Prostate gland (tissue), 2 donors: Measurements from ENCODE around the gene UQCRC1. TPM values are rescaled to one million over a fixed set of nuclear protein-coding genes. Genes with fewer than 3 reads are reported as not detected.

Source experiments
- DNase-seq: peaks from one replicate; pipeline ENCODE4 v3.0.0-alpha.2; 2019; ENCODE audit warnings: low spot score
- H3K27ac ChIP-seq, 2 donors: fragments of 200-600 bp; sonication (generic); 2 replicates each; pipeline ENCODE4 v1.5.1; 2017 to 2019
- H3K27me3 ChIP-seq: fragments of 200-600 bp; sonication (generic); replicated peaks from 2 replicates; pipeline ENCODE4 v1.5.1; 2019; ENCODE audit not compliant: insufficient read depth
- H3K36me3 ChIP-seq, 2 donors: fragments of 200-600 bp; sonication (generic); 1 replicate in 1 of 2; 2 replicates in 1 of 2; pipeline versions ENCODE4 v1.5.1 to v1.8.1; 2017 to 2019
- H3K4me1 ChIP-seq: fragments of 200-600 bp; sonication (generic); replicated peaks from 2 replicates; pipeline ENCODE4 v1.5.1; 2019
- H3K4me3 ChIP-seq, 2 donors: fragments of 200-600 bp; sonication (generic); 2 replicates each; pipeline ENCODE4 v1.5.1; 2017 to 2019
- H3K9me3 ChIP-seq: fragments of 200-600 bp; sonication (generic); 2 replicates; pipeline ENCODE4 v1.5.1; 2017
- POLR2A ChIP-seq: fragments of 450-650 bp; IDR thresholded peaks from one replicate; pipeline ENCODE4 v1.6.1; 2016; ENCODE audit warnings: antibody characterized with exemption, mild to moderate bottlenecking
- POLR2AphosphoS5 ChIP-seq: sonication (generic); formaldehyde crosslinking; IDR thresholded peaks from one replicate; pipeline ENCODE4 v1.6.1; 2017; ENCODE audit warnings: antibody characterized with exemption
- WGBS: methylation state at CpG from one replicate; pipeline ENCODE4 v1.1.5; 2018; 5-methylcytosine and 5-hydroxymethylcytosine counted together
- intact Hi-C: fragments of 100-400 bp; cut with DNase I; formaldehyde crosslinking; loops from one replicate; pipeline ENCODE4 v1.14.2; 2022
- total RNA-seq, 2 donors: library from RNA; depleted of rRNA; stranded (reverse); fragments of >200 nt; gene quantifications; one replicate each; pipeline ENCODE4 v1.1.0, GENCODE V29; 2016
- TF ChIP-seq, protein P1 (sequence below), 4 experiments: fragments of 200-600 bp in 2 of 4; fragments of 450-650 bp in 2 of 4; sonication (generic) in 2 of 4; IDR thresholded peaks; 1 replicate in 3 of 4; 2 replicates in 1 of 4; pipeline ENCODE4 v1.5.1; 2016 to 2019; ENCODE audit warnings: antibody characterized with exemption in 4 of 4, mild to moderate bottlenecking in 2 of 4, moderate library complexity in 2 of 4

UQCRC1 gene
- total RNA-seq, 2 donors from 2014 or later: 239 to 251 TPM

DNA sequence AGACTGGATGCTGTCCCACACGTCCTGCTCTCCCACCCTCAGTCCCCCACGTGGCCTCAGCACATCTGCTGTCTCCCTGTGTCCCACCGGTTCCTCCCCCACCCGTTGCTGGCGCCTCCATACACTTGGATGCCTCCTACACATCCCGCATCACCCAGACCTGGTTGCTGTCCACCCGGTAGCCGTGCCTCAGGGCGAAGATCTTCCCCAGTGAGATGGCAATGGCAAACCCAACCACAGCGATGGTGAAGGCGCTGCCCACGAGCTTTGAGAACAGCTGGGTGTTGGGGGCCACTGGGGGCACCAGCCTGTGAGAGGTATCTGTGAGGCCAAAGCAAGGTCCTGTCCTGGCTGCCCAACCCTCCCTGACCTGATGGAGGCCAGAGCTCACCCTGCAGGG, 21.4 kb upstream of the UQCRC1 start:
- peaks cover 3 to 5% of the 10 kb centered on the region in 2 donors for H3K36me3 ChIP-seq
- H3K9me3 ChIP-seq: no peaks in the 10 kb centered on the region
- H3K27me3 ChIP-seq: no peaks in the 10 kb centered on the region
- 88% methylated on average over 12 of the region's 12 CpGs for WGBS
- H3K4me1 ChIP-seq: peaks cover 7% of the 10 kb centered on the region
- no peak for DNase-seq
- no peak overlapping the region for H3K27ac ChIP-seq
- no peak overlapping the region for H3K4me3 ChIP-seq
- intact Hi-C loops: no loop called here
- TF ChIP-seq POLR2A (no peak), POLR2AphosphoS5 (no peak)
- TF ChIP-seq, protein P1, sequence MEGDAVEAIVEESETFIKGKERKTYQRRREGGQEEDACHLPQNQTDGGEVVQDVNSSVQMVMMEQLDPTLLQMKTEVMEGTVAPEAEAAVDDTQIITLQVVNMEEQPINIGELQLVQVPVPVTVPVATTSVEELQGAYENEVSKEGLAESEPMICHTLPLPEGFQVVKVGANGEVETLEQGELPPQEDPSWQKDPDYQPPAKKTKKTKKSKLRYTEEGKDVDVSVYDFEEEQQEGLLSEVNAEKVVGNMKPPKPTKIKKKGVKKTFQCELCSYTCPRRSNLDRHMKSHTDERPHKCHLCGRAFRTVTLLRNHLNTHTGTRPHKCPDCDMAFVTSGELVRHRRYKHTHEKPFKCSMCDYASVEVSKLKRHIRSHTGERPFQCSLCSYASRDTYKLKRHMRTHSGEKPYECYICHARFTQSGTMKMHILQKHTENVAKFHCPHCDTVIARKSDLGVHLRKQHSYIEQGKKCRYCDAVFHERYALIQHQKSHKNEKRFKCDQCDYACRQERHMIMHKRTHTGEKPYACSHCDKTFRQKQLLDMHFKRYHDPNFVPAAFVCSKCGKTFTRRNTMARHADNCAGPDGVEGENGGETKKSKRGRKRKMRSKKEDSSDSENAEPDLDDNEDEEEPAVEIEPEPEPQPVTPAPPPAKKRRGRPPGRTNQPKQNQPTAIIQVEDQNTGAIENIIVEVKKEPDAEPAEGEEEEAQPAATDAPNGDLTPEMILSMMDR (IDR thresholded peaks at IDR 0.05): no peak

DNA sequence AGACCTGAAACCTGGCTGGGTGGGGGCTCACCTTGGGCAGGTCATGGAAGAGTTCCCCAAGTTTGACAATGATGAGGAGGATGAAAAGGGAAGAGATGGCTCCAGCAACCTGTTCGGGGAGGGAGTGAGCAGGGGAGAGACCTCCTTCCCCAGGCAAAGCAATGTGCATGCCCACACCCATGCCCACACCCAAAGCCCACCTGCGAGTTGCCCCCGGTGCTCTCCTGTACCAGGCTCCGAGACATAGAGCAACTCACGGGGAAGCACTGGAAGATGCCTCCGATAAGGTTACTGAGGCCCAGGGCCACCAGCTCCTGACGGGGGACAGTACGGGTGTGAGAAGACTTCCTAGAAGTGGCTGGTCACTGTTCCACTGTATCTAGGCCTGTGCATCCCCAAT, 21.0 kb upstream of the UQCRC1 start:
- Histone ChIP-seq H3K4me3 (no peak overlapping the region), H3K9me3 (no peaks in the 10 kb centered on the region), H3K36me3 (peaks cover 3 to 5% of the 10 kb centered on the region in 2 donors), H3K27me3 (no peaks in the 10 kb centered on the region), H3K27ac (no peak overlapping the region), H3K4me1 (peaks cover 7% of the 10 kb centered on the region)
- DNase-seq: no peak
- 89% methylated on average over 8 of the region's 8 CpGs for WGBS
- TF ChIP-seq POLR2A (no peak), POLR2AphosphoS5 (no peak)
- TF ChIP-seq, protein P1 (IDR thresholded peaks at IDR 0.05): no peak
- intact Hi-C loops: no loop called here

DNA sequence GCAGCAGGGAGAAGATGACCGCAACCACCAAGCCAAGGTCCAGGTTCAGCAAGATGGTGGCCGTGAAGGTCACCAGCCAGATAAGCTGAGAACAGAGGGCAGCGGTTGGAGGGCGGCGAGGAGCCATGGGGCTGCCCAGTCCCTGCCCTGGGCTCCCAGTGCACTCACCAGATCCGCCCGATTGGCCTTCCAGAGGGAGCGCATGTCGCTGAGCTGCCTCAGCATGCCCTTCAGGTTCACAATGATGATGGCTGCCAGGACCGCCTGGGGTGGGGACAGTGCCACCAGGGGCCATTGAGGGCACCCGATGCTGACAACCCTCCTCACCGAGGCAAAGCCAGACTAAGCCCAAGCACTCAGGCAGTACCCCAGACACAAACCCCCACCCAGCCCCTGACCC, 20.4 kb upstream of the UQCRC1 start:
- Histone ChIP-seq H3K27ac (no peak overlapping the region), H3K4me1 (peaks cover 7% of the 10 kb centered on the region), H3K27me3 (no peaks in the 10 kb centered on the region), H3K36me3 (peaks cover 3 to 5% of the 10 kb centered on the region in 2 donors), H3K4me3 (no peak overlapping the region), H3K9me3 (no peaks in the 10 kb centered on the region)
- WGBS: 97% methylated on average over 12 of the region's 12 CpGs
- DNase-seq: no peak
- TF ChIP-seq, protein P1 (IDR thresholded peaks at IDR 0.05): no peak
- TF ChIP-seq POLR2A (no peak), POLR2AphosphoS5 (no peak)
- intact Hi-C loops: no loop called here

DNA sequence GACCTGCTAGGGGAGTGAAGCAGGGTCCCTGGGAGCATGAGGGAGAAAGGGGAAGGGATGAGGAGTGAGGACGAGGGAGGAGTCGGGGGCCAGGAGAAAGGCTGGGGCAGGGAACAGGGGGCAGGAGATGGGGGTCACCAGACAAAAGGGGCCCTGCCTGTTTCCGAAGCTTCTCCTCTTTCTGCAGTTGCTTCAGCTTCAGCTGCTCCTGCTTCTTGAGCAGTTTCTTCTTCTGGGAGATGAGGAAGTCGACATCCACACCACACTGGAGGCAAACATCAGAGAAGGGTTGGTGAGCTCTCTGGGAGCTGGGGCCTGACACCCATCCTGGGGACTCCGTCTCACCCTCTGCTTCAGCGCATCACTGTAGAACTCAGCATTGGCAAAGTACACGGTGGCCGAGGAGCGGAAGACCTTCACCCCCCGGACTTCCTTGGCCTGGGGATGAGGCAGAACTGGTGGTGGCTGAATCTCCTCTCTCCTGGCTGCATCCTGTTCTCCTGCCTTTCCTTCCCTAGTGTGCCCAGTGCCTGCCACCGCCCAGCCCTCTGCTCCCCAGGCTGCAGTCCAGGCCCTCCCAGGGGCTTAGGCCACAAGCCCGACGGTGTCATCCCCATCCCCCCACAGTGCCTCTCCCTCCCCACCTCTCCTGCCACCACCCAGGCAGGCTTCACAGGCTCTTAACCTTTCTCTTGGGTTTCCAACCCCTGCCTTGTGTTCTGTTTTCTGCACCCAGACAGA, 19.0 kb upstream of the UQCRC1 start:
- Histone ChIP-seq H3K27ac (no peak overlapping the region), H3K4me1 (no peaks in the 10 kb centered on the region), H3K36me3 (peaks cover 3 to 5% of the 10 kb centered on the region in 2 donors), H3K27me3 (no peaks in the 10 kb centered on the region), H3K9me3 (no peaks in the 10 kb centered on the region), H3K4me3 (no peak overlapping the region)
- 88% methylated on average over 13 of the region's 13 CpGs for WGBS
- intact Hi-C loops: no loop called here
- DNase-seq: no peak
- TF ChIP-seq POLR2A (no peak), POLR2AphosphoS5 (no peak)
- TF ChIP-seq, protein P1 (IDR thresholded peaks at IDR 0.05): no peak

DNA sequence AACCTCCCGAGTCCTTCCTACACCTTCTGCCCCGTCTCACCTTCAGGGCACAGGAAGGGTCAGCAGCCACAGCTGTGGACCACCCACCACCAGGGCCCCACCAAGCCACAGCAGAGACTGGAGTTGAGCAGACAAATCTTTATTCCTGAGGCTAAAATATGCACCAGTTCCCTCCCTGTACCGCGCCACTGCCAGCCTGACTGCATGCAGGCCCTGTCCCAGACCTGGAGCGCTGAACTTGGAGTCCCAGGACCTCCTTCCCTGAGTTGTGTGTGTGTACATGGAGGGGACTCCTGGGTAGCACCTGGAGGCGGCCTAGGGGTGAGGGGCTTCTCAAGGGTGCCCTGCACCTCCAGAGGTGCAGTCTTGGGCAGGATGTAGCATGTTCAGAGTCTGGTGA, 16.2 kb upstream of the UQCRC1 start:
- Histone ChIP-seq H3K36me3 (peaks cover 0 to 3% of the 10 kb centered on the region in 2 donors), H3K9me3 (no peaks in the 10 kb centered on the region), H3K4me1 (no peaks in the 10 kb centered on the region), H3K27ac (no peak overlapping the region), H3K27me3 (no peaks in the 10 kb centered on the region), H3K4me3 (no peak overlapping the region)
- TF ChIP-seq POLR2A: no peak
- DNase-seq: no peak
- intact Hi-C loops: no loop called here
- WGBS: 93% methylated on average over 6 of the region's 6 CpGs
